NCI-H1930 (cell line): ENCODE results near the gene LNPEP.

ENCODE experiments used
- DNase-seq, 2 experiments: peaks; one replicate each; lab custom pipeline; 2025; lab: John Stamatoyannopoulos, UW

The LNPEP gene

DNA sequence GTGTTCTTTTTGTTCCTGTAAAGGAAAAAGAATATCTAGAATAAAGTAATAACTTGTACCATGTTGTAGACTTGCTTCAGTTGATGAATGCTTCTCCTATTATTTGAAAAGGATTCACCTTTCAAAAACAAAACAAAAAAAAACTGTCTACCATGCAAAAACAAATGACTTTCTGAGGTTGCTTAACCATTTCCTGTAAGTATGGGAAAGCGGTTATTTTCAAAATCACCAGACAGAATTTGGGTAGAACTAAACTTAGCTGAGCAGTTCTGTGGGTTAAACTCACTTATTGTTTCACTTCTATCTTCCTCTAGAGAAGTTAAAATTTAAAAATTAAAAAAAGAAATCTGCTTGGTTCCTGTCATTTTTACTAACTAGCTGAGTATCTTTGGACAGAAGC, 25.2 kb downstream of the LNPEP start:
- DNase-seq = no peak

DNA sequence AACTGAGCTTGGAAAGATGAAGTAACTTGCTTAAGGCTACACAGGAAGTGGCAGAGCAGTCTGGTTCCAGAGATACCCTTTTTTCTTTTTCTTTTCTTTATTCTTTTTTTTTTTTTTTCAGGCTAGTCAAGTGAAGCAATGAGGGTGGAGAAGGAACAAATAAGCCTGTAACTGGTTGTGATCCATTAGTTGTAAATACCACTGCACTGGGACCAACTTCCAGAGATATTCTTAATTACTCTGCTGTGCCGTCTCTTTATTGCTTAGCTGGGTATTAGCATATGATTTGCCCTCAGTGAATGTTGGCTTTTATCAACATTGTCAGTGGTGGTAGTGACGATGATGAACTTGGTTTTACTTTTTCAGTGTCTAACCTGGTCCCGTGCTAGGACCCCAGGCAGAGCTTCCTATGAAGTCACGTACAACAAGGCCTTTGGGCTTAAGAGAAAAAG, 26.7 kb downstream of the LNPEP start:
- DNase-seq = no peak

DNA sequence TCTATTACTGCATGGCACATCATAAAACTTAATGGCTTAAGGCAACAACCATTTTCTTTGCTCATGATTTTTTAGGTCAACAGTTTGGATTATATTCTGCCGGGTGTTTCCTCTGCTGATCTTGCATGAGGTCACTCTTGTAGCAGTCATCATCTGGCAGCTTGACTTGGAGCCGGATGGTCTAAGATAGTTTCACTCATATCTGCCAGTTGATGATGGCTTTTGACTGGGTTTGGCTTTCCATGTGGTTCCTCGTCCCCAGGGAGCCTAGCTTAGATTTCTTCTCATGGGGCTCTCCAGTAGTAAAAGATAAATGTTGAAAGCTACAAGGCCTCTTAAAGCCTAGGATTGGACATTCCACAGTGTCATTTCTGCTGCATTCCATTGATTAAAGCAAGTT, 27.4 kb downstream of the LNPEP start:
- peak in 1 of 2 experiments; percentile 10 for DNase-seq

DNA sequence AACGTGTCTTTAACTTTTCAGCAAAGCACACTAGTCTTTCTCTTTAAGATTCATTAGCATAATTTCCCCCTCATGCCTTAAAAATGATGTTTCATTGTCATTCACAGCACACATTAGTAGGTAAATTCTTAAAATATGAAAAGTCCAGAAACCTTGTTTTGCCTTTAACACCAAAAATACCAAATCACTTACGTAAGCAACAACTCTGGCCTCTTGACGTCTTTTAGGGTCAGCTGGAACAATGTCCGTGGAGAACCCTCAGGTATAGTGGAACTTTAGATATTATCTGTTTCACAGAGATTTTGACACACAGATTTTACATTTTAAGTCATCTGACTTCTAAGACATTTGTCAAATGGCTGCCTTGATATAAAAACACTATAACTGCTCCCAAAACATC, 30.9 kb downstream of the LNPEP start:
- no peak for DNase-seq

DNA sequence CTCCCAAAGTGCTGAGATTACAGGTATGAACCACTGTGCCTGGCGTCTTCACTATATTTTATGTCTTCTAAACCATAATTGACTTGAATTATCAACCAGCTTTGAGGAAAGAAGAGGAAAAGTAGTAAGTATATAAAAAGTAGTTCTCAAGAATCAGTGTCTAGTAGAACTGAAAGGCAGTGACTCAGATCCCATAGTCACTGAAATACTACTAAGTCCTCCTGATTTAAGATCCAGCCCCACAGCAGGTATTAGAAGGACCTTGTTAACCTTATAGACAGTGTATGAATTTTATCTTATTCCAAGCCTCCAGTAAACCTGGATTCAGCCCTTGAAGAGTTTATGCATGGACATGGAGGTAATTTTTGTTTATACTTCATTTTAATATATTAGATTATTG, 31.5 kb downstream of the LNPEP start:
- no peak for DNase-seq

DNA sequence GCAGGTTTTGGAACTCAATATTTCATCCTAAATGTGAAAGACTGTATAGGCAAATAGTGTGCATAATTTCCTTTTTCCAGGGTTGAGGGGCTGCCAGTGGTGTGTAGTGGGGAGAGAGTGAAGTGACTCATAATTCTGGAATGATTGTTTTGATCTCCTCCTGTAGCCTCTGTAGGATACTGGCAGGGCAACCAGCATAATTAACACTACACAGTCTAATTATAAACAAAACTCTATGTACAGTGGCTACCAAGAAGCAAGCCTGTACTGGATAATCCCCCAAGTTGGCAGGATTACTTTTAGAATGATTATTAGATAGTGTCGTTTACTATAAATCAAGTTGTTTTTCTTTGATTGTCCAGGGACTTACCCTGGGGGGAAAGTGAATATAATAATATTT, 32.2 kb downstream of the LNPEP start:
- DNase-seq = no peak

DNA sequence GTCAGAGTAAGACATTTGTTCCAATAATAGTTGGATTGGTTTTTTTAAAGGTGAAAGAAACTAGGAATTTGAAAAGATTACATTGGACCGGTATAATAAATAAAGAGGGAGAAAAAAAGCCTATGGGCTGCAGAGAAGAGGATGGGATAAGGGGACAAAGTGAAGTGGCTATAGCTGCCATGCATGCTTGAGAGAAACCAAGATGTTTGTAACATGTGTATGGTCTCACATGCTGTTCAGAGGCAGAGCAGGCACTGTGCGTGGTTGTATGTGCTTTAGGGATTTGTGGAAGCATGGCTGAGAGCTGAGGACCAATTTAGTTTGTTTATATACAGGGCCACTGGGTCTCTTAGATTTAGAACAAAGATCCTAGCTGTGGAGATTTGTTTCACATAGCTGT, 32.7 kb downstream of the LNPEP start:
- DNase-seq = no peak

DNA sequence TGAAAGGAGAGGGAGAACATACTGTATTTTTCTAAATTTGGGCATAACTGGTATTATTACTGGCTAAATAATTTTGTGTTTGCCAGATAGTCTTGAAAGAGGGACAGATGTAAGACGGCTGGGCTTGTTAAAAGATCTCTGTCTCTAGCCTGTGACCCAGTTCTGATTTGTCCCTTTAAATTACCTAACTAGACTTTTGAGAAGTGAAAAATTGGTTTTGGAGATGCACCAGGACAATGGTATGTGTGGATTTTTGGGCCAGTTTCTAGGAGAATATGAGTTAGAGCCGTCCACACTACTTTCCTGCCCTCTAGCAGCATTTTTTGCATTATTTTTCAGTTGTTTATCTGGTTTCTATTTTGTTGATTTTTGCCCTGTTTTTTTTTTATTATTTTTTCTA, 33.5 kb downstream of the LNPEP start:
- DNase-seq = no peak

DNA sequence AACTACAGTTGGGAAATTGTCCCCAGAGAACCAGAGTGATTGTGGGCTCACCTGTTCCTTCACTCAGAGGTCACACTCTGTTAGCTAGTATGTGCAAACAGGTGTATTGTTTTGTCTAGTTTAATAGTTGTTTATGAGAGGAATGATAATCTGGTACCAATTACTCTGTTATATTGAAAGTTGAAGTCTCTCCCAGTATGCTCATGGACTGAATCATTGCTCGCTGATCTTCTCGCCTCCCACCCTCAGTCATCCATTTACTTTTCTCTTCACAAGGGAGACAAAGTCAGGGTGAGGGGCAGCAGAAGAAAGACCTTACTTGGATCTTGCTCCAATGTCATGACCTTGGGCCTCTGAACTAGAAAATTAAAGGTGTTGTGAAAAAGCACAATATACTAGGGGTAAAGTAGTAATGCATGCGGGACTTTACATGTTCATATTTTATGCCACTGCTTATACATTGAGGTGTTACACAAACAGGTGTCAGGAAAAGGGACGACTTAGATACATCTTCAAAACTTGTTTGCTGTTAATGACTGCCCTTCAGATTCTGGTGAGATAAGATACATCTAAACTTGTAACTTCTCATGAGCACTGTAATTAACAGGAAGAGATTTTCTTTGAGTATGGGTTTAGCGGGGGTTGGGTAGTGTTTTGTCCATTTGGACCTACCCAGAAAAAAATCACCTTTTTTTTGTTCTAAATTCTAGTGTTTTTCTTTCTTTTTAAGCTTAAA, 36.9 kb downstream of the LNPEP start:
- no peak for DNase-seq

DNA sequence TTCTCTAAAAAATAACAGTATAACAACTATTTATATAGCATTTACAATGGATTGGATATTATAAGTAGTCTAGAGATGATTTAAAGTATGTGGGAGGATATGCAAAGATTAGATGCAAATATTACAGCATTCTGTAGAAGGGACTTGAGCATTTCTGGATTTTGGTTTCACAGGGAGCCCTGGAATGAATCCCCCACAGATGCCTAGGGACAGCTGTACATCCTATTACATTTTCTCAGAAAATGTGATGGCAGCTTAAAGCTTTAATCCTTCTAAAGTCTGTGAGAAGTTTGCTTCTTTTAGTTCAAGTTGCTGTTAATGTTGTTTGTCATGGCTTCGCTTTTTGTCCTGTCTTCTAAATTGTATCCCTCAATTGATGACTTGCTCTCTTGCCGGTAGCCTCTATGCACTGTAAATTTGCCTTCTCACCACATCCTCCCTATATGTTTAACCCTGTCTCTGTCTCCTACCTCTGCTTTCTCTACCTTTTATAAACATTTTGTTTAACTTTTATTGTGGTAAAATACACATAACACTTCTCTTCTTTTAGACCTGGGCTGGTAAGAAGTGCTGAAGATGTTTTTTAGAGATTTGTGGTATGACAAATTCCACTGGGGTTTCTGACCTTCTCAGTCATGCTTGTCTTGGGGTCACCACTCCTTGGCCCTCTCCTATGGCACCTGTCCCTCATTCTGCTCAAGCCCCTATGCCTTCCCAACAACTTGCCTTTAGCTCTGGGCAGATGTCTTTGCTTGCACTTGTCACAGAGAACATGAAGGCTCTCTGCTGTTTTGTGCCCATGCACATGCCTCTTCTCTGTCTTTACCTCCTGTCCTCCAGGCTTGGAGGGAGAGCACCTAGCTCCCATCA, 37.9 kb downstream of the LNPEP start:
- no peak for DNase-seq

DNA sequence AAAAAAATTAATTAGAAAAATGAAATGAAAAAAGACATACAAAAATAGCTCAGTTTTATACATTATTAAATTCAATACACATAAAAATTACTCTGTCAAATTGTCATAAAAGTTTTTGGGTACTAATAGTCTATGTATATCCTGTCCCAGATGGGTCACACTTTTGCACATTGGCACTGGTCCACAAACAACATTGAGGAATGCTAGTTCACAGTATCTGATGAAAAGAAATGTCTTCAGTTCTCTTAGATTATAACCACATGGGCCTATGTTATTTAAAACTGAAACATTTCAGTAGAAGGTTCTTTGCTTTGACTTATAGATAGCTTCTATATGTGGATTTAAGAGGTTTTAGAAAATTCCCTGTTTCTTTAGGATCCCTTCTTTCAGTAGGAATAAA, 39.8 kb downstream of the LNPEP start:
- no peak for DNase-seq

DNA sequence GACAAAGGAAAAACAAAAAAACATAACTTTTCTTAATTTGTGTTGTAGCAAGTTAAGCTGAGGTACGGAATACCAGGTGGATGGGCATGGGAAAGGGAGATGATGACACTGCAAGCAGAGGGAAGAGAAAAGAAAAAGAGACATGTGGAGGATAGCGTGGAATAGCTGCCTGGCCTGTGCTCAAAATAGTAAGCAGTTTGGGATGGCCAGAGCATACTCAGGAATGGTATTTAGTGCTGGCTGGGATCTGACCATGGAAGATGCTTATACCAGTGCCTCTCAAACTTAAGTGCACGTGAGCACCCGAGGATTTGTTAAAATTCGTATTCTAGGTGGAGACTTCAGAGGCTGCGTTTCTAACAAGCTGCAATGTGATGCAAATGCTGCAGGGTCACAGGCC, 41.3 kb downstream of the LNPEP start:
- DNase-seq = no peak

DNA sequence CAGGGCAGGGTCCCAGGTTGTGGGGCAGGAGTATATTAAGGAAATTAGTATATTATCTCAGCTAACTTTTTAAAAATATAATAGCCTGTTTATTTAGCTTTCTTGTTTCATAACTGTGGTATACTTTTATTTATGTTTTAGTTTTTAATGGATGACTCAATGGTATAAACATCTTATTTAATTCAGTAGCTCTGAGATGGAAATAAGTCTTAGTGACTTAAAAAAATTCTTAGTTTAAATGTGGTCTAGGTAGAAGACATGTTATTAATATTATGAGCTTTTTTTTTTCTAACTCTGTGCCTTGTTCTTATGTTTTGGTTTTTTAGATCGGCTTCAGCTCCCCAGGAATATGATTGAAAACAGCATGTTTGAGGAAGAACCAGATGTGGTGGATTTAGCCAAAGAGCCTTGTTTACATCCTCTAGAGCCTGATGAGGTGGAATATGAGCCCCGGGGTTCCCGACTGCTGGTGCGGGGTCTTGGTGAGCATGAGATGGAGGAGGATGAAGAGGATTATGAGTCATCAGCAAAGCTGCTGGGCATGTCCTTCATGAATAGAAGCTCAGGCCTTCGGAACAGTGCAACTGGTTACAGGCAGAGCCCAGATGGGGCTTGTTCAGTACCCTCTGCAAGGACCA, 43.1 kb downstream of the LNPEP start:
- no peak for DNase-seq

DNA sequence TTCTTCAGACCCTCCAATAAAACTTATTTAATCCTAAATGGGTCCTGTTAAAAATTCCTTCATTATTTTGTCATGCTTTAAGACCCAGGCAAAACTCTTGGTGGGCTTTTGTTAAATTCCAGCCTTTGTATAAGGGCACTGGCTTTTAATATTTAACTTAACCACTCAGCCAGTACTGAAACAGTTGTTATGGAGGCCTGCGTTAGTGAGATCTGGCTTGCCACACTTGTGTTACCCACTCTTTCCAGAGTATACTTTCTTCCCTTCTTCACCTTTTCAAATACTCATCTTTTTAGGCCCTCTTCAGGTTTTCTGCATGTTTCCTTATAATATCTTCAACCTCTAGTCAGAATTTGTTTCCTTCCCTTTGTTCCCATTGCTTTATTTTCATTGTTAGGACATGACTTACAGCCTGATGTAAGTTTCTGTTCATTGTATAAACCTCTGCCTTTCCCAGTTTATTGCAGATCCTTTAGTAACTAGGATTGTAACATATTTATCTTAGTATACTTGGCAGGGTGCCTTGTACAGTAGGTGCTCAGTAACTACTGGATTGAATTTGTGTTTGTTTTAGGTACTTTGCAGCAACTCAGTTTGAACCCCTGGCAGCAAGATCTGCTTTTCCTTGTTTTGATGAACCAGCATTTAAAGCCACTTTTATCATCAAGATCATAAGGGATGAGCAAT, 48.8 kb downstream of the LNPEP start:
- DNase-seq = no peak

DNA sequence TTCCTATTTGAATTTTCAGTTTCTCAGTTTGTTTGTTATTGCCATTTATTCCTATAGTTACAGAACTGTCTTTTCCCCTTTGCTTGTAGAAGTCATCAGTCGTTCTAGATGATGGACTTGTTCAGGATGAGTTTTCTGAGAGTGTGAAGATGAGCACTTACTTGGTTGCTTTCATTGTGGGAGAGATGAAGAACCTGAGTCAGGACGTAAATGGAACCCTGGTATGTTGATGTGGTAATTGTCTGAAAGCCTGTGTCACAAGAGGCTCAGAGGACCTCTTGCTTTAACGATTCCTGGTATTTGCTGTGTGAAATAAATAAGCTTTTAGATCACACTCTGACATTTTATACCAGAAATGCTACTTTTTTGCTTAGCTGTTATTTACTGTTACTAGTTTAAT, 50.6 kb downstream of the LNPEP start:
- no peak for DNase-seq

DNA sequence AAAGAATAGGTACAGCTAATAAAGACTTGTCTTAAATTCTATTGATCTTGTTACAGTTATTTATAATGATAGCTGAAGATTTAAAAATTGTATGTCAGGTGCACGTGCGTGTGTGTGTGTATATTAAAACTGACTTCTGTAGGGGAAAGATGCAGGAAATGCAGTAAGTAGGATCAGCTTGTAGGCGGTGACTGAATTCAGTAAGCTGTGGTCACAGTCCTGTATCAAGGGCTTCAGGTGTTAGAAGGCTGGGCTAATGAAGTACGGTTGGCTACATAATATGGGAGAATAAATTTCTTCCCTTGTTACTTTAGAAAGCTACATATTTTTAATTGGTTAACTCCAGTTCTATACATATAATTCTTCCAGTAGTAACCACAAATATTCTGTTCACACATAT, 54.2 kb downstream of the LNPEP start:
- DNase-seq = no peak

DNA sequence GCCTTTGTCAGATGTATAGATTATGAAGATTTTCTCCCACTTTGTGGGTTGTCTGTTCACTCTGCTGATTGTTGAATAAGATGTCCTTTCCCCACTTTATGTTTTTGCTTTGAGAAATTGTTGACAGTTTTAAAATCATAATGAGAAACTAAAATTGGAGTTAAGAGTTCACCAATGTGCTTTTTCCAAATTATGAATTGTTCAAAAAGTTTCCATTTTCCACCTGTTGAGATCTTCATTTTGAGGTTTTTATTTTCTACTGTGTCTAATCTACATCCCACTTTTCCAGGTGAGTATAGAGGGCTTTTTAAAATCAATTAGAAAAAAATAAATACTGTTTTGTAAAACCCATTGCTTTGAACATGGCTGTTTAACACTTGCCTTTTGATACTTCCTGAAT, 55.8 kb downstream of the LNPEP start:
- no peak for DNase-seq

DNA sequence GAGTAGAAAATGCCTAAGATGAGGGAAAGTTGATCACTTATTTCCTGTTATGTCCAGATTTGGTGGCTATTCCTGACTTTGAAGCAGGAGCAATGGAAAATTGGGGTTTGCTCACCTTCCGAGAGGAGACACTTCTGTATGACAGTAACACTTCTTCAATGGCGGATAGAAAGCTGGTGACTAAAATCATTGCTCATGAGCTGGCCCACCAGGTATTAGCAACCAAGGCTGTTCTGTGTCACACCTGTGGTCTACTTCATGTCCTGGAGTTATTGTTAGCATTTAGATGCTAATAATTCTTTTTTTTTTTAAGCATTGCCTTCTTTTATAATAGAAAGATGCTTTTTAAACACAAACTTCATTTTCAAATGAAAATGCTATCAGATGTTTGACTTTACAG, 57.9 kb downstream of the LNPEP start:
- DNase-seq = no peak

DNA sequence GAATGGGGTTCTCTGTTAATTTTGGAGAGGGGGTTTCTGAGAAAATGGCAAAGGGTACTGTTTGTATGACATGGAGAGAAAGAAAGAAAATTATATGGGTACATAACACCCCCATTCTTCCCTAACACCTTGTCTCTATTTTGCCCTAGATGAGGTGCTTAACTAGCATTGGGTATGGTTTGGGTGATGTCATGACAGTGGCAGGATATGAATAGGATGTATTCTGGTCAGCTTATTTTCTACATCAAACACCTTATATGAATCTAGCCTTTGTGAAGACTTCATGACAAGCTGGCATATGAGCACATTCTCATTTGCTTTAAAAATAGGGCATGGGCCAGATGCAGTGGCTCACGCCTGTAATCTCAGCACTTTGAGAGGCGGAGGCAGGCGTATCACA, 58.6 kb downstream of the LNPEP start:
- no peak for DNase-seq

DNA sequence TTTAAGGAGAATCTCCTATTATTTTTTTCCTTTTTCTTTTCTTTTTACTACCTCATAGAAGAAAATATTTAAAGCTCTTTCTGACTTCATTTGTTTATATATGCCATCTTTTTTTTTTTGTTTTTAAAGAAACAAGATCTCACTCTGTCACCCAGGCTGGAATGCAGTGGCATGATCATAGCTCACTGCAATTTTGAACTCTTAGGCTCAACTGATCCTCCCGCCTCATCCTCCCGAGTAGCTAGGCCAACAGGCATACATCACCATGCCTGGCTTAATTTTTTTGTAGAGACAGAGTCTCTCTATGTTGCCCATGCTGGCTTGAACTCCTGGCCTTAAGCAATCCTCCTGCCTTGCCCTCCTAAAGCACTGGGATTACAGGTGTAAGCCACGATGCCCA, 59.5 kb downstream of the LNPEP start:
- no peak for DNase-seq

DNA sequence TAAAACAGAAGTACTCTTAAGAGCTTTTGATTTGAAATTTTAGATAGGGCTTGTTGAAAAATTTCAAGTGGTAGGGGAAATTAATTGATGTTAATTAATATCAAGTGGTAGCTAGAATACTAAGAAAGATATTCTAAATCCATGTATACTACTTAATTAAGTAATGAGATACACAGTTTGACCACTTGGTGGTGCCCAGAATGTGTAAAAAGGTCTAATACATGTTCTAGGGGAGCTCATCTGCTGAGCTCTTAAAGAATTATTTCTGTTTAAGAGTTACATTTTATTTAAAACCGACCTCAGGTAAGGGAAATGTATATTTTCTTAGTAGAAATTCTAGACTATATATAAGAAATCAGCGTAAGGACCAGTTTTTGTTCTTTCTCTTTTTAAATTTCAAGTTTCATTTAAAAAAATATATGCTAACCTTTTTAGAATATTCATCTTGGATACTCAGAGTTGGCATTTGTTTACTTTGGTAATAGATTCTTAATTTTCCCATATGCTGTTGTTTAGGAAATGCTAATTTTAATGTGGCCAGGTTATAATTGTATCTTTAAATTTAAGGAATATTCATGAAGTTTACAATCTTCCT, 61.5 kb downstream of the LNPEP start:
- DNase-seq = no peak

DNA sequence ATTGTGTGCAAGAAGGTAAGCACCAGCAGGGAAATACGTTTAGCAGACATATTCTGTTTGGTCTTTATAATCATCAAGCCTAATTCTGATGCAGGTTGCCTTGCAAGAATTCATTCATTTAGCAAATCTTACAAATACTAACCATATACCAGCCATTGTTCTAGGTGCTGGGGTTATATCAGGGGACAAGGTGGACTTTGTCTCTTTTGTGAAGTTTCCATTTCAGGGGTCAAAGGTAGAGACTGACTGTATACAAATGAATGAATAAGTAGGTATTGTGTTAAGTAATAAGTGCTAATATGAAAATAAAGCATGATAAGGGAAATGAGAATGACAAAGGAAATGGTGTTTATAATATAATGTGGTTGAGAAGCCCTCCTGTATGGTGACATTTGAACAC, 64.0 kb downstream of the LNPEP start:
- no peak for DNase-seq
